HG03045 (cell line): Measurements from ENCODE around the gene TCAIM.
"Not testable (repeated sequence)": the region's sequence is repeated elsewhere in the genome, so short reads cannot be mapped to it uniquely, and the experiment has no call there.

Experiments
- ATAC-seq: cut with Tn5 transposase; IDR thresholded peaks from one replicate; pipeline ENCODE4 v1.9.1; 2021; ENCODE audit warnings: mild to moderate bottlenecking, moderate library complexity; ENCODE audit not compliant: unreplicated experiment

TCAIM gene

DNA sequence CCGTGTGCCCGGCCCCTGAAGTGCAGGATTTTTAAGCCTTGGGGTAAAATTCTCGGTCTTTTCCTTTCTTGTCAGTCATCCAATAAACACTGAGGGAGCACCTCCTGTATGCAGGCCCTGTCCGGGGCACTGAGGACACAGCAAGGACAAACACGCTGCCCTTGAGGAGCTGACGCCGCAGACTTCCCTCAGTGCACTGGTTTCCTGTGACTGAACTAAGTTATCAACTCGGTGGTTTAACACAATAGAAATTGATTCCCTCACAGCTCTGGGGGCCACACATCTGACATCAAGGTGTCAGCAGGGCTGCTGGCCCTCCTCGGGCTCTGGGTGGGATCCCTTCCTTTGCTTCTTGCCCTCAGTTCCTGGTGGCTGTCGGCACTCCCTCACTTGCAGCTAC is 73.8 kb downstream of the TCAIM start:
- no peak for ATAC-seq

DNA sequence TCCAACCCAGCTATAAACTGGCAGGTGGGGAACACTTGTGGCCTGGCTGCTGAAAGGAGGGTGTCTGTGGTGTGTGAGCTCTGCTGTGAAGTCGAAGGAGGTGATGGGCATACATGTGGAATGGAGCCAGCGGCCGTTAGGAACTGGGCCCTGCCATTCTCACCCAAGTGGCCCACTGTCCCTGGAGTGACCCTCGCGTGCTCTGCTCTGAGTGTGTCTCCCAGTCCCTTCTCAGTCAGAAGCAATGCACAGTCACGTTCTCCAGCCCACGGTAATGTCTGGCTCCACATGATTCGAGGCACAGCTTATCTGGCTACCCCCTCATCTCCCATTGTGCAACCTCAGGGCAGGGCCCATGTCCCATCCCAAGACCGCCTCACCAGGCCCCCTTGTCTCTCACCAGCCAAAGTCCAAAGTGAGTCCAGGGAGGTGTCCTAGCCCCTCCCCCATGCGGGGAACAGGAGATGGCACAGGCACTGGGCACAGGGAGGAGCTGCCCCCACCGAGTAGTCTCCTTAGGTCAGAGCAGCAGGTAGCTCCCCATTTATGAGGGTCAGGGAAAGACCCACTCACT is 76.0 kb downstream of the TCAIM start:
- ATAC-seq = no peak

DNA sequence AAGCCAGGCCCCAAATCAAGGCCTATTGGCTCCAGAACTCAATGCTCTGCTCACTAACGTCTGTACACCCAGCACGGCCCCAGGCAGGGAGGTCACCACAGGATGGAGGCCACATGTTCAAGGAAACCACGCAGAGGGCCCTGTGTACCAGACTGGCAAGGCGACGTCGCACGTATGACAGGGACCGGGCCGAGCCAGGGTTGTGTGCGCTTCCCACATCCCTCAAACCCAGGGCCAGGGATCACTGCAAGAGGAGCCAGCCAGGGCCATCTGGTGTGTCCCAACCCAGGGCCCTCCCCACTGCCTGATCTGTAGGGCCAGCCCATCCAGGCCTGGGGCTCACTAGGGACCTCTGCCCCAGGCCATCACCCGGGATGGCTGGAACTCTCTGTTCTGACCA is 76.9 kb downstream of the TCAIM start:
- no peak for ATAC-seq

DNA sequence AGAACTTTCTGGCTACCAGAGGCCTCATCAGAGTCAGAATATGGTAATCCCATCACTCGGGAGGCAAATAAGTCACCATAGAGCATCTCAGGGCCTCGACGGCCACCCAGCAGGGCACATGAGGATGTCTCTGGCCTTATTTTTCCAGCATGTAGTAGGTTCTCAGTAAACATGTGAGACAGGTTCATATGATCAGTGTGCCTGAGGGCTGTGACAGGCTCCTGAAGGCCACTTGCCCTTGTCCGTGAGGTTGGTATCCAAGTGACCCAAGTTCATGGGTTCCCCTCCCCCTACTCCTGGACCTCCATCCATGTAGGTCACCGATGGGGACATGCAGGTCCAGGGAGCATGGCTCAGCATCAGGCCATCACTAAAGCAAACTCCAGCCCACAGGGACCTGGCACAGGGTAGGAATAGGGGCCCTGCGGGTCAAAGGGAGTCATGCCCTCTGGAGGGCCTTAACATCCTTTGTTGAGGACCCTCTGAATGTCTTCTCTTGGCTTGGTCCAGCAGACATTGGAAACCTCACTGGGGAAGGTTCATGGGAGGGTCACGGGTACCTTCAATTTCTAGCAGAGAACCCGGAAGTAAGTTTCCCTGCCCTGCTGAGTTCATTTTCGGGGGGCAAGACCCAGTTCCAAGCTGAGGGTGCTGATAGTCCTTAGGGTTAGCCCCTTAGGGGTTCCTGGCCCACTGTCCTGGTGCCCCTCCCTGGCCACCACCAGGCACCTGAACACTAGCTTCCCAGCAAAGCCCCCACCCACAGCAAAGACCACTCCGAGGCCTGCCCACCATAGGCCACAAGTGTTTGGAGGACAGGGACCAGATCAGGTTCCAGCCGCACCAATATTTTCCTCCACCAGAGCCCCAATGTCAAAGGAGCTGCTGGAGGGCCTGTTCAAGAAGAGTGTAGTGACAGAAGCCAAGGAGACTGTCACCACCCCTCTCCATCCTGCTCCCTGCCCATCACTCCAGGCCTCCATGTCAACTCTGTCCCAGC is 77.8 kb downstream of the TCAIM start:
- ATAC-seq = no peak

DNA sequence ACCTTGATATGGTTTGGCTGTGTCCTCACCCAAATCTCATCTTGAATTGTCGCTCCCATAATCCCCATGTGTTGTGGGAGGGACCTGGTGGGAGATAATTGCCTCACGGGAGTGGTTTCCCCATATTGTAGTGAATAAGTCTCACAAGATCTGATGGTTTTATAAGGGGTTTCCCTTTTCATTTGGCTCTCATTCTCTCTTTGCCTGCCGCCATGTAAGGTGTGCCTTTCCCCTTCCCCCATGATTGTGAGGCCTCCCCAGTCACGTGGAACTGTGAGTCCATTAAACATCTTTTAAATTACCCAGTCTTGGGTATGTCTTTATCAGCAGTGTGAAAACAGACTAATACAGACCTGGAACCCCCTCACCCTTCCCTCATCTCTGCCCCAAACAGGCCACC is 79.6 kb downstream of the TCAIM start:
- ATAC-seq = not testable (repeated sequence)

- no peak for ATAC-seq
These were observed 80.0 kb downstream of the TCAIM start for GRCh38 chr3:44418549-44418948.

DNA sequence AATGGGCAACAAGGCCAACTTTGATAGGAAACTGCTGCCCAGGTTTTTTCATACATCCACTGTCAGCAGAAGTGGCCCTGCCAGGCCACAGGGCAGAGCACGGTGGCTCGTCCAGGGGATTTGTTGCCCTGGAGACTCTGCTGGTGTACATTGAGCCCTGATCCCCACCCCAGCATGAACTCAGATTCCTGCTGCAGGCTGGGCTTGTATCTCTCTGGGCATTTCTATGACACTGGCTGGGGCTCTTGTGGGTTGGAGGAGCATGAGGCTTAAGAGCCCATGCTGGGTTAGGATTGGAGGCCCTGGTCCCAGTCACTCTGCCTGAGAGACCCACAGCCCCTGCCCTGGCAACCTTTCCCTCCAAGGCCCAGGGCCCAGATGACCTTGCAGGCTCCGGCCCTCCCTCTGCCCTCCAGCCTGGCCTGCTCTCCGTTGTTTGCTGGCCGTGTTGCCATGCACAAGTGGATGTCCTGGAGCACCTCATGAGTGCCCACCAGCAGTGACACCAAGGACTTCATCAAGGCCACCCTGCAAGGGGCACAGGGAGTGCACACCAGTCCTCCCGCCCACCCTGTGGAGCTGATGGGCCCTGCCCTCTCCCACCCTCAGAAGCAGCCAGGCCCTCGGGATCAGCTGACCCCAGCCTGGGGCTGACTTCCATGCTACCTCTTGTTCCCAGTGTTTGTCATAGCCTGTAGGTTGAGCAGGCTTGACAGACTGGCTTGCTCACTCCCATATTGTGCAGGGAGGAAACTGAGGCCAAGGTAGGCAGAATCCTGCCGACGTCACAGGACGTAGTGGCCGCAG is 80.8 kb downstream of the TCAIM start:
- ATAC-seq = no peak

DNA sequence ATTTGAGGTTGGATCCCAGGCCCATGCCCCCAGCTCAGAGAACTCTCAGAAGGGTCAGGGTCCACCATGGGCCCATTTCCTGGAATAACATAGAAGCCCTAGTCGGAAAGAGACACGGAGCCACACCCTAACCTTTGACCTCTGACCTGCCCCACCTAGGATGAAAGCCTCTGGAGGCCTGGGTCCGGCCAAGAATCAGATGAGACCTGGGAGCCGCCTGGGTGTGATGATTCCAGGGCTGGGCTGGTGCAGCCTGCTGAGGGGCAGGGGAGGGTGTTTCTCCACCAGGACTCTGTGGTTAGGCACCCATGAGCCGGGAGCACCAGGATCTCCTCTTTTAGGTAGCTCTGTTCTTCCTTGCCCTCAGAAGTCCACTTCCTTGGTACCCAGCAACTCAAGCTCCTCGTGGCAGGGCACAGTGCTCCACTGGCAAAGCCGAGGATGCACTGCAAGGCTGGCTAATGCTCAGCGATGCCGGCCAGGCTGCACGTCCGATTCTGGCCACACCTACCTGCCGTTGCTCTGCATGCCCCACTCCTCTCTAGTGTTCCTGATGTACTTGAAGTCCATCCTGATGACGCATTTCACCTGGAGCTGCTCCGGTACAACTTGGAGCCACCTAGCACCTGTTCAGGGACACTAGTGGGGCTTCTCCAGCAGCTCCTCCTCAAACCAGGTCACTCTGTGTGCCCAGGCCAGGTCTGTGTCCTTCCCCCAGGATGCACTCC is 81.5 kb downstream of the TCAIM start:
- ATAC-seq = no peak

- ATAC-seq = no peak
These were observed 82.1 kb downstream of the TCAIM start for GRCh38 chr3:44420676-44421075.

- ATAC-seq = no peak
These were observed 82.7 kb downstream of the TCAIM start for GRCh38 chr3:44421280-44421679.

DNA sequence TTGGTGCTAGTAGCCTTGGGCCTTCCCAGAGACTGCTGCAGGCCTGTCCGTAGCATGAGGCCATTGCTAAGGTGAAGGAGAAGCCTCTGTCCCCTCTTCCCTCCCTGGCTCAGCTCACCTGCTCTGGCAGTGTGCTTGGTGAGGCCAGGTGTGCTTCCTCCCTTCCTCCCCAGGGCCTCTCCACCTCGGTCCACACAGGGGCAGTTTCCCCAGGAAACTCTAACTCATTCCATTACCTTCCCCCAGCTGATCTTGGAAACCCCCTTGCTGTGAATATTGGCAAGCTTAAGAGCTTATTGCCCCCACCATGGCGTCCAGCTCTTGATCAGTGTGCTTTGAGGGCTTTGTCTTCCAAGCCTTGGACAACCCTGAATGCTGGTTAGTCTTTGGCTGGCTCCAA is 86.2 kb downstream of the TCAIM start:
- no peak for ATAC-seq

DNA sequence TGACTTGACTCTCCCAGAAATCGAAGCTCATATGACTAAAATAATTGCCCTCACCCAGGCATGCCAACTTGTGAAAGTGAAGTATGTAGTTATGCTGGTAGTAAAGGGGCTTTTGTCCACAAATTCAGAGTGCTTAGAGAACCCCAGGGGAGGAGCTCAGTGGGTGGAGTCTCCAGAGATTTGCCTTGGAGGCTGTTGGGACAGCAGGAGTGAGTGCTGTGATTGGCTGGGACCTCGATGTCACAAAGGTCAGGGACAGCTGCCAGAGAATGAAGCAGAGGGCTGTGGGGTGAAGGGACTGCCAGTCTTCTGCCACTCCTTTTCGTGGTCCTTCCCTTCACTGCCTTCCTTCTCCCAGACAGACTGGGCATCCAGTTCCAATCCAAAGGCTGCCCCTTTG is 89.1 kb downstream of the TCAIM start:
- ATAC-seq = no peak

- ATAC-seq = no peak
These were observed 90.3 kb downstream of the TCAIM start for GRCh38 chr3:44428910-44429309.

GRCh38 chr3:44429459-44429858 is 90.9 kb downstream of the TCAIM start:
- ATAC-seq = no peak

GRCh38 chr3:44430466-44430865 is 91.9 kb downstream of the TCAIM start:
- no peak for ATAC-seq

GRCh38 chr3:44434834-44435510 is 96.4 kb downstream of the TCAIM start:
- no peak for ATAC-seq

GRCh38 chr3:44436181-44436580 is 97.6 kb downstream of the TCAIM start:
- ATAC-seq = no peak

DNA sequence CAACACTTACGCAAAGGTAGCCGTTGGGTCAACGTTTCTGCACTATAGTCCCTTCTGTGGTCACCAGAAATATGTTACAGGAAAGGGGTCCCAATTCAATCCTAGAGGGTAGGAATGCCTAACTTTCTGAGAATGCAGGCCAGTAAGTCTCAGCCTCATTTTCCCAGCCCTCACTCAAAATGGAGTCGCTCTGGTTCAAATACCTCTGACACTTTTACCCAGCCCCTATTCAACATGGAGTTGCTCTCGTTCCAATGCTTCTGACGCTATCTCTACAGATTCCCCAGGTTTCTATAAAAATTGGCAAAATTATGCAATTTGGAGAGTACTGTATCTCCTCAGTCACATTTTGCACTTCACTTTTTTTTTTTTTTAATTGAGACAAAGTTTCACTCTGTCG is 99.2 kb downstream of the TCAIM start:
- no peak for ATAC-seq

- peak; percentile 89 for ATAC-seq
These were observed 101.1 kb downstream of the TCAIM start for GRCh38 chr3:44439499-44440295.
